ELR (cell line): ENCODE results near the gene UBASH3B.
A peak's percentile ranks its signal among the peaks of the same experiment; 100 is the strongest.
"Not testable (repeated sequence)": the region's sequence is repeated elsewhere in the genome, so short reads cannot be mapped to it uniquely, and the experiment has no call there.

Source experiments
- DNase-seq: peaks from one replicate; pipeline ENCODE4 v3.0.0-alpha.2; 2015; ENCODE audit warnings: low read depth

UBASH3B gene

GRCh38 chr11:122655527-122656072, at the start of gene UBASH3B:
Gene UBASH3B (plus strand): TSS chr11:122655722. CDS start chr11:122656050, 328 bp downstream.
- peak; percentile 94 for DNase-seq

- DNase-seq, result not testable (repeated sequence)
These were observed 48.4 kb upstream of the UBASH3B start for GRCh38 chr11:122607162-122607561.

- no peak for DNase-seq
These were observed 43.2 kb upstream of the UBASH3B start for GRCh38 chr11:122612123-122612824.

- DNase-seq, result no peak
These were observed 38.8 kb upstream of the UBASH3B start for GRCh38 chr11:122616718-122617117.

GRCh38 chr11:122617297-122617696, 38.2 kb upstream of the UBASH3B start:
- peak; percentile 59 for DNase-seq

- DNase-seq, result peak; percentile 17
These were observed 37.6 kb upstream of the UBASH3B start for GRCh38 chr11:122617926-122618325.

GRCh38 chr11:122618927-122619326, 36.6 kb upstream of the UBASH3B start:
- no peak for DNase-seq

GRCh38 chr11:122619757-122620156, 35.8 kb upstream of the UBASH3B start:
- no peak for DNase-seq

GRCh38 chr11:122625501-122625900, 30.0 kb upstream of the UBASH3B start:
- DNase-seq, result not testable (repeated sequence)

- no peak for DNase-seq
These were observed 29.4 kb upstream of the UBASH3B start for GRCh38 chr11:122625976-122626665.

GRCh38 chr11:122627745-122628144, 27.8 kb upstream of the UBASH3B start:
- DNase-seq, result peak; percentile 25

- DNase-seq, result peak; percentile 86
These were observed 26.5 kb upstream of the UBASH3B start for GRCh38 chr11:122628810-122629555.

- peak; percentile 70 for DNase-seq
These were observed 23.2 kb upstream of the UBASH3B start for GRCh38 chr11:122632181-122632824.

- peak; percentile 81 for DNase-seq
These were observed 22.2 kb upstream of the UBASH3B start for GRCh38 chr11:122633219-122633829.

GRCh38 chr11:122634501-122634900, 21.0 kb upstream of the UBASH3B start:
- DNase-seq, result peak; percentile 46

GRCh38 chr11:122637541-122637940, 18.0 kb upstream of the UBASH3B start:
- no peak for DNase-seq

GRCh38 chr11:122642472-122642922, 13.0 kb upstream of the UBASH3B start:
- peak; percentile 92 for DNase-seq

GRCh38 chr11:122642971-122643370, 12.6 kb upstream of the UBASH3B start:
- DNase-seq, result peak; percentile 68

GRCh38 chr11:122645847-122646246, 9.7 kb upstream of the UBASH3B start:
- peak; percentile 43 for DNase-seq

GRCh38 chr11:122646549-122647340, 8.8 kb upstream of the UBASH3B start:
- peak; percentile 78 for DNase-seq
